K562 (cell line): Measurements from ENCODE around the gene ARSA. TPM values are rescaled to one million over a fixed set of nuclear protein-coding genes. Genes with fewer than 3 reads are reported as not detected.
A peak's percentile ranks its signal among the peaks of the same experiment; 100 is the strongest.

Source experiments
- CBFA2T2 ChIP-seq: fragments of 450-650 bp; conservative IDR thresholded peaks from 2 replicates; pipeline ENCODE4 v1.6.1; 2017; ENCODE audit warnings: mild to moderate bottlenecking
- MBD1 ChIP-seq: fragments of 250-450 bp; sonication (Bioruptor Pico); IDR thresholded peaks from 2 replicates; pipeline ENCODE4 v1.8.0; 2022; ENCODE audit warnings: inconsistent platforms
- SMARCC2 ChIP-seq: fragments of 450-650 bp; IDR thresholded peaks from 2 replicates; pipeline ENCODE4 v1.6.1; 2017; ENCODE audit warnings: antibody characterized with exemption, moderate library complexity, mild to moderate bottlenecking, low read depth
- TFAP4 ChIP-seq: sonication (generic); formaldehyde crosslinking; IDR thresholded peaks from 2 replicates; pipeline ENCODE4 v1.8.0; 2022; ENCODE audit warnings: missing genetic modification reagents, mild to moderate bottlenecking, moderate library complexity, borderline replicate concordance
- ZNF408 ChIP-seq: fragments of 250-450 bp; sonication (Bioruptor Pico); IDR thresholded peaks from 2 replicates; pipeline ENCODE4 v1.4.0; 2020; ENCODE audit warnings: low read depth, mild to moderate bottlenecking, moderate library complexity
- ZNF592 ChIP-seq: fragments of 450-650 bp; IDR thresholded peaks from 2 replicates; pipeline ENCODE4 v1.6.1; 2017; ENCODE audit warnings: antibody characterized with exemption, mild to moderate bottlenecking
- polyA plus RNA-seq, 8 experiments: library from polyadenylated mRNA; depleted of rRNA in 4 of 8; stranded (reverse) in 5 of 8; unstranded in 3 of 8; fragments of >200 nt; fragmentation: Nextera tagmentation in 2 of 8; fragmentation: Illumina TruSeq in 1 of 8; extraction: Ambion mirVana in 2 of 8; extraction: Trizol in 1 of 8; gene quantifications; 2 replicates each; pipeline versions ENCODE4 v1.2.1 to v1.2.3, GENCODE V29; 2011 to 2014; ENCODE audit warnings: inconsistent platforms in 1 of 8, missing spikeins in 1 of 8
- total RNA-seq, 7 experiments: library from RNA; depleted of rRNA in 6 of 7; stranded (reverse); fragments of >200 nt in 6 of 7; fragmentation: Illumina TruSeq in 2 of 7; extraction: Trizol in 2 of 7; gene quantifications; 2 replicates each; pipeline versions ENCODE4 v1.2.1 to v1.2.3, GENCODE V29; 2011 to 2021; ENCODE audit warnings: low replicate concordance in 1 of 7
- TF ChIP-seq, protein P1 (sequence below): fragments of 450-650 bp; IDR thresholded peaks from 2 replicates; pipeline ENCODE4 v1.6.1; 2016; ENCODE audit warnings: mild to moderate bottlenecking, moderate library complexity

Gene ARSA
- total and polyA plus RNA-seq, 9 of the 15 experiments (the other 6 are each of a cell fraction or from before 2014, with no cell fraction given) = 0.32 to 10.9 (median 1.8) TPM; not detected in 1

GRCh38 chr22:50582493-50583293, 45.3 kb downstream of the ARSA start, which contains the start of gene CHKB (continued):
- no peak for TF ChIP-seq ZNF408
- TF ChIP-seq ZNF592 = no peak
- TF ChIP-seq, protein P1, sequence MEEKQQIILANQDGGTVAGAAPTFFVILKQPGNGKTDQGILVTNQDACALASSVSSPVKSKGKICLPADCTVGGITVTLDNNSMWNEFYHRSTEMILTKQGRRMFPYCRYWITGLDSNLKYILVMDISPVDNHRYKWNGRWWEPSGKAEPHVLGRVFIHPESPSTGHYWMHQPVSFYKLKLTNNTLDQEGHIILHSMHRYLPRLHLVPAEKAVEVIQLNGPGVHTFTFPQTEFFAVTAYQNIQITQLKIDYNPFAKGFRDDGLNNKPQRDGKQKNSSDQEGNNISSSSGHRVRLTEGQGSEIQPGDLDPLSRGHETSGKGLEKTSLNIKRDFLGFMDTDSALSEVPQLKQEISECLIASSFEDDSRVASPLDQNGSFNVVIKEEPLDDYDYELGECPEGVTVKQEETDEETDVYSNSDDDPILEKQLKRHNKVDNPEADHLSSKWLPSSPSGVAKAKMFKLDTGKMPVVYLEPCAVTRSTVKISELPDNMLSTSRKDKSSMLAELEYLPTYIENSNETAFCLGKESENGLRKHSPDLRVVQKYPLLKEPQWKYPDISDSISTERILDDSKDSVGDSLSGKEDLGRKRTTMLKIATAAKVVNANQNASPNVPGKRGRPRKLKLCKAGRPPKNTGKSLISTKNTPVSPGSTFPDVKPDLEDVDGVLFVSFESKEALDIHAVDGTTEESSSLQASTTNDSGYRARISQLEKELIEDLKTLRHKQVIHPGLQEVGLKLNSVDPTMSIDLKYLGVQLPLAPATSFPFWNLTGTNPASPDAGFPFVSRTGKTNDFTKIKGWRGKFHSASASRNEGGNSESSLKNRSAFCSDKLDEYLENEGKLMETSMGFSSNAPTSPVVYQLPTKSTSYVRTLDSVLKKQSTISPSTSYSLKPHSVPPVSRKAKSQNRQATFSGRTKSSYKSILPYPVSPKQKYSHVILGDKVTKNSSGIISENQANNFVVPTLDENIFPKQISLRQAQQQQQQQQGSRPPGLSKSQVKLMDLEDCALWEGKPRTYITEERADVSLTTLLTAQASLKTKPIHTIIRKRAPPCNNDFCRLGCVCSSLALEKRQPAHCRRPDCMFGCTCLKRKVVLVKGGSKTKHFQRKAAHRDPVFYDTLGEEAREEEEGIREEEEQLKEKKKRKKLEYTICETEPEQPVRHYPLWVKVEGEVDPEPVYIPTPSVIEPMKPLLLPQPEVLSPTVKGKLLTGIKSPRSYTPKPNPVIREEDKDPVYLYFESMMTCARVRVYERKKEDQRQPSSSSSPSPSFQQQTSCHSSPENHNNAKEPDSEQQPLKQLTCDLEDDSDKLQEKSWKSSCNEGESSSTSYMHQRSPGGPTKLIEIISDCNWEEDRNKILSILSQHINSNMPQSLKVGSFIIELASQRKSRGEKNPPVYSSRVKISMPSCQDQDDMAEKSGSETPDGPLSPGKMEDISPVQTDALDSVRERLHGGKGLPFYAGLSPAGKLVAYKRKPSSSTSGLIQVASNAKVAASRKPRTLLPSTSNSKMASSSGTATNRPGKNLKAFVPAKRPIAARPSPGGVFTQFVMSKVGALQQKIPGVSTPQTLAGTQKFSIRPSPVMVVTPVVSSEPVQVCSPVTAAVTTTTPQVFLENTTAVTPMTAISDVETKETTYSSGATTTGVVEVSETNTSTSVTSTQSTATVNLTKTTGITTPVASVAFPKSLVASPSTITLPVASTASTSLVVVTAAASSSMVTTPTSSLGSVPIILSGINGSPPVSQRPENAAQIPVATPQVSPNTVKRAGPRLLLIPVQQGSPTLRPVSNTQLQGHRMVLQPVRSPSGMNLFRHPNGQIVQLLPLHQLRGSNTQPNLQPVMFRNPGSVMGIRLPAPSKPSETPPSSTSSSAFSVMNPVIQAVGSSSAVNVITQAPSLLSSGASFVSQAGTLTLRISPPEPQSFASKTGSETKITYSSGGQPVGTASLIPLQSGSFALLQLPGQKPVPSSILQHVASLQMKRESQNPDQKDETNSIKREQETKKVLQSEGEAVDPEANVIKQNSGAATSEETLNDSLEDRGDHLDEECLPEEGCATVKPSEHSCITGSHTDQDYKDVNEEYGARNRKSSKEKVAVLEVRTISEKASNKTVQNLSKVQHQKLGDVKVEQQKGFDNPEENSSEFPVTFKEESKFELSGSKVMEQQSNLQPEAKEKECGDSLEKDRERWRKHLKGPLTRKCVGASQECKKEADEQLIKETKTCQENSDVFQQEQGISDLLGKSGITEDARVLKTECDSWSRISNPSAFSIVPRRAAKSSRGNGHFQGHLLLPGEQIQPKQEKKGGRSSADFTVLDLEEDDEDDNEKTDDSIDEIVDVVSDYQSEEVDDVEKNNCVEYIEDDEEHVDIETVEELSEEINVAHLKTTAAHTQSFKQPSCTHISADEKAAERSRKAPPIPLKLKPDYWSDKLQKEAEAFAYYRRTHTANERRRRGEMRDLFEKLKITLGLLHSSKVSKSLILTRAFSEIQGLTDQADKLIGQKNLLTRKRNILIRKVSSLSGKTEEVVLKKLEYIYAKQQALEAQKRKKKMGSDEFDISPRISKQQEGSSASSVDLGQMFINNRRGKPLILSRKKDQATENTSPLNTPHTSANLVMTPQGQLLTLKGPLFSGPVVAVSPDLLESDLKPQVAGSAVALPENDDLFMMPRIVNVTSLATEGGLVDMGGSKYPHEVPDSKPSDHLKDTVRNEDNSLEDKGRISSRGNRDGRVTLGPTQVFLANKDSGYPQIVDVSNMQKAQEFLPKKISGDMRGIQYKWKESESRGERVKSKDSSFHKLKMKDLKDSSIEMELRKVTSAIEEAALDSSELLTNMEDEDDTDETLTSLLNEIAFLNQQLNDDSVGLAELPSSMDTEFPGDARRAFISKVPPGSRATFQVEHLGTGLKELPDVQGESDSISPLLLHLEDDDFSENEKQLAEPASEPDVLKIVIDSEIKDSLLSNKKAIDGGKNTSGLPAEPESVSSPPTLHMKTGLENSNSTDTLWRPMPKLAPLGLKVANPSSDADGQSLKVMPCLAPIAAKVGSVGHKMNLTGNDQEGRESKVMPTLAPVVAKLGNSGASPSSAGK = 0 out of 2 replicates have a peak, but pooled peaks have one; percentile 11
- no peak for TF ChIP-seq SMARCC2
- TF ChIP-seq MBD1 (CRISPR knock-in tag) = no peak
- peak; percentile 63; the same call in 1 of the 2 replicates for TF ChIP-seq TFAP4 (CRISPR knock-in tag)
- no peak for TF ChIP-seq CBFA2T2
